ENCODE data around the gene GXYLT2. TPM values are rescaled to one million over a fixed set of nuclear protein-coding genes. Genes with fewer than 3 reads are reported as not detected.
A peak's percentile ranks its signal among the peaks of the same experiment; 100 is the strongest.
"Not testable (repeated sequence)": the region's sequence is repeated elsewhere in the genome, so short reads cannot be mapped to it uniquely, and the experiment has no call there.

GXYLT2 gene
- total RNA-seq, 3 donors from 2014 or later: not detected

DNA sequence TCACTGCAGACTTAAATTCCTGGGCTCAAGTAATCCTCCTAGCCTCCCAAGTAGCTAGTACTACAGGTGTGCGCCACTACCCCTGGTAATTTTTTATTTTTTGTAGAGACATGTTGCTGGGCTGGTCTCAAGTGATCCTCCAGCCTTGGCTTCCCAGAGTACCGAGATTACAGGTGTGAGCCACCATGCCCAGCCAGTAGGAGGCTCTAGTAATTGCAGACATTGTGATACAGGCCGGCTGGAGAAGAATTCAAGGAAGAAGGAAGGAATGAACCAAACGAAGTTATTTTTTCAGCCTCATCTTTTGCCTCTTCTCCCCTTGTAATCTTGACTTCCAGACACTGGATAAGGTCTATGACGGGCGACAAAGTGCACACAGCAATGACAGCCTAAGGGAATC is 105.5 kb downstream of the GXYLT2 start:
- H3K27me3 Mint-ChIP-seq (ENCODE audit: low read depth): no peaks in the 10 kb centered on the region
- no peaks in the 10 kb centered on the region for H3K9me3 Mint-ChIP-seq
- no peak overlapping the region for H3K4me3 Mint-ChIP-seq
- H3K36me3 Mint-ChIP-seq (ENCODE audit: insufficient read depth): peaks cover 5% of the 10 kb centered on the region
- no peak for ATAC-seq
- H3K4me1 Mint-ChIP-seq (ENCODE audit: low read depth): peaks cover 9% of the 10 kb centered on the region
- DNase-seq: no peak

DNA sequence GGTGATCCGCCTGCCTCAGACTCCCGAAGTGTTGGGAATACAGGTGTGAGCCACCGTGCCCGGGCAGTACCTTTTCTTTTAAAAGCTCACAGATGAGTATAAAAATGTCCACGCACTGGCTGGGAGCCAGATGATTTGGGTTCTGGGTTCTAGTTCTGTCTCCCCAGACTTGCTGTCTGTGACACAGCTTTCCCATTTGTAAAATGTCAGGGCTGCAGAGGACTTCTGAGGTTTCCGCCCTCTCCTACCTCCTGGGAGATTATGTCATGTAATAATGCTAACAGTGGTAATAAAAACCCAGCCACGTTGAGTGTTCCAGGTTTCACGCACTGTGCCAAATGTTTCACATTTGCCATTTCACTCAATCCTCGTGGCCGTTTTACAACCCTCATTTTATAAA is 107.5 kb downstream of the GXYLT2 start:
- Mint-ChIP-seq H3K4me1 (ENCODE audit: low read depth) (peaks cover 28% of the 10 kb centered on the region), H3K9me3 (no peaks in the 10 kb centered on the region), H3K4me3 (no peak overlapping the region), H3K27me3 (ENCODE audit: low read depth) (no peaks in the 10 kb centered on the region), H3K36me3 (ENCODE audit: insufficient read depth) (peaks cover 20% of the 10 kb centered on the region)
- DNase-seq: no peak
- no peak for ATAC-seq

DNA sequence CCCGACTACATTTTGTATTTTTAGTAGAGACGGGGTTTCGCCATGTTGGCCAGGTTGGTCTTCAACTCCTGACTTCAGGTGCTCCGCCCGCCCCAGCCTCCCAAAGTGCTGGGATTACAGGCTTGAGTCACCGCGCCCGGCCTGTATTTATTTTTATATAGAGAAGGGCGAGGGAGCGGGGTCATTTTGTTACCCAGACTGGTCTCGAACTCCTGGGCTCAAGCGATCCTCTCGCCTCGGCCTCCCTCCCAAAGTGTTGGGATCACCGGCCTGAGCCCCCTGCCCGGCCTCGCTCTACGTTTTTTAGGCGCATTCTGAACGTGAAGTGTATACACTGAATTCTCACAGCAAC is 108.3 kb downstream of the GXYLT2 start:
- ATAC-seq: no peak
- peaks cover 35% of the 10 kb centered on the region for H3K4me1 Mint-ChIP-seq (ENCODE audit: low read depth)
- H3K36me3 Mint-ChIP-seq (ENCODE audit: insufficient read depth): peaks cover 26% of the 10 kb centered on the region
- no peak for DNase-seq
- H3K27me3 Mint-ChIP-seq (ENCODE audit: low read depth): no peaks in the 10 kb centered on the region
- peak overlapping the region; percentile 71 for H3K4me3 Mint-ChIP-seq
- H3K9me3 Mint-ChIP-seq: no peaks in the 10 kb centered on the region

DNA sequence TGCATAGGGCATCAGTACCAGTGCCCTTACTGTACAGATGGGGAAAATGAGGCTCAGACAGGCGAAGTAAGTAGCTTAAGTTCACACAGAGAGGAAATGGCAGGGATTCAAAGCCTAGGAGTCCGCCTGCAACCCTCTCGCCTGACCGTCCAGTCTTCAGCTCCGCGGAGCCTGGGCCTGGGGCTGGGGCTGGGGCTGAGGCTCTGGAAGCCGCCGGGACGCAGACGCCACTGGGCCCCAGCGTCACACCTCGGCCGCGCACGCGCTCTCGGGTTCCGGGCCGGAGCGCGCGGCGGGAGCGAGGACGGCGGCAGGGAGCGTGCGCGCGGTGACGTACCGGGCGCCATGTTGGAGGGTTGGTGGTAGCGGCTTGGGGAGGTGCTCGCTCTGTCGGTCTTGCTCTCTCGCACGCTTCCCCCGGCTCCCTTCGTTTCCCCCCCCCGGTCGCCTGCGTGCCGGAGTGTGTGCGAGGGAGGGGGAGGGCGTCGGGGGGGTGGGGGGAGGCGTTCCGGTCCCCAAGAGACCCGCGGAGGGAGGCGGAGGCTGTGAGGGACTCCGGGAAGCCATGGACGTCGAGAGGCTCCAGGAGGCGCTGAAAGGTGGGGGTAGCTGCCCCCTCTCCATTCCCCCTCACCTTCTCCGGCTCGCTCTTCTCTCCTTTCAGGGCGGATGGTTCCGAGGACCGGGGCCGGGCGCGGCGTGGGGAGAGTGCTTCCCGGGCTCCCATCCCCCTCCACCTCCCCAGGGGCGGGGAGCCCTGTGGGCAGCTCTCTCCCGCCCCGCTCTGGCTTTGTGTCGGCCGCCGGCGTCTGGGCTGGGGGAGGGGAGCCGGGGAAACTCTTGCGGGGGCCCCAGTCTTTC is 108.9 kb downstream of the GXYLT2 start, which contains the start of gene PPP4R2:
Gene PPP4R2 (plus strand): TSS at position 339 of the 861 bp plus-strand sequence. CDS start 227 bp downstream, at position 566.
- Mint-ChIP-seq H3K27me3 (ENCODE audit: low read depth) (no peaks in the 10 kb centered on the region), H3K36me3 (ENCODE audit: insufficient read depth) (peaks cover 28% of the 10 kb centered on the region), H3K4me1 (ENCODE audit: low read depth) (peaks cover 40% of the 10 kb centered on the region), H3K4me3 (peak within 1 kb of the TSS; percentile 96), H3K9me3 (no peaks in the 10 kb centered on the region)
- ATAC-seq (peak; percentile 87 to 88), DNase-seq (peak; percentile 86)

DNA sequence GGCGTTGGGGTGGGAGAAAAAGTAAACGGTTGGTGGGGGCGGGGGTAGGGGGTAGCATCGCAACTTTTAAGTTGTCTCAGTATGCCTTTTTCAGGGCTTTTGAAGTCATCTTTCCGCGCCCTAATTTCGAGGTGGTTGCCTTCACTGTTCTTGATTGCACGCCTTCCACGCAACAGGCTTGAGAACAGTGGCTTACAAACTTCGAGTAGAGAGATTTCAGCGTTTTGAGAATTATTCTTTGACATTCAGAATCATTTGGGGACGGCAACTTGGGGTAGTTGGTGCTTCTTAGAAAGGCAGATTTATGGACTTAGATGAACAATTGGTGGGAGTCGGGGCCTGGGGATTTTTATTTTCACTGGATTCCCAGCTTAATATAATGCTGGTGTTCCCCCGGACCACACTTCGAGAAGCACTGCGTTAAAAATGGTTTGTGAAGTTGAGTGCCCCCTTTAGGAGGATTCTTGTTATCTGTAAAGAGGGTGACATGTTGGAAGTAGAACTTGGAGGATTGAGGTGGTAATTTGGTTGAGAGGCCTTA is 109.6 kb downstream of the GXYLT2 start:
- peak overlapping the region; percentile 96 for H3K4me3 Mint-ChIP-seq
- ATAC-seq (peak; percentile 23 to 27), DNase-seq (peak; percentile 24)
- no peaks in the 10 kb centered on the region for H3K9me3 Mint-ChIP-seq
- H3K36me3 Mint-ChIP-seq (ENCODE audit: insufficient read depth): peaks cover 32% of the 10 kb centered on the region
- peaks cover 47% of the 10 kb centered on the region for H3K4me1 Mint-ChIP-seq (ENCODE audit: low read depth)
- H3K27me3 Mint-ChIP-seq (ENCODE audit: low read depth): no peaks in the 10 kb centered on the region

DNA sequence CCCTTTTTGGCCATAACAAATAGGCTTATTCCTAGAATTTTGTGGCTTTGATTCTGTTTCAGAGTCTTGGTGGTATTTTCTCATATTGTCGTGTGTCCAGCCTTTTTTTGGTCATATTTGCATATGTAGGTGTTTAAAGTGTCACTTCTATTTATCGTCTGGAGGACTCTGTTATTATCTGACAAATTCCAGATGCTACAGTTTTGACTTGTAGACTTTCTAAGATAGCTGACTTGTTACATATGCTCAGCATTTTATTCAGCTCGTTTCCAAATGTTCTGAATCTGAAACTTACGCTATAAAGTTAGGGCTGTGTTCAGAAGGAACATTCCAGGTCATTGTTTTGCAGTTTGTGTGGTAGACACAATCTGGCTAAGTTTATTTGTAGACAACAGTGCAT is 110.6 kb downstream of the GXYLT2 start:
- no peak for DNase-seq
- H3K36me3 Mint-ChIP-seq (ENCODE audit: insufficient read depth): peaks cover 37% of the 10 kb centered on the region
- H3K9me3 Mint-ChIP-seq: no peaks in the 10 kb centered on the region
- peak overlapping the region; percentile 96 for H3K4me3 Mint-ChIP-seq
- peaks cover 54% of the 10 kb centered on the region for H3K4me1 Mint-ChIP-seq (ENCODE audit: low read depth)
- H3K27me3 Mint-ChIP-seq (ENCODE audit: low read depth): no peaks in the 10 kb centered on the region
- ATAC-seq: no peak

DNA sequence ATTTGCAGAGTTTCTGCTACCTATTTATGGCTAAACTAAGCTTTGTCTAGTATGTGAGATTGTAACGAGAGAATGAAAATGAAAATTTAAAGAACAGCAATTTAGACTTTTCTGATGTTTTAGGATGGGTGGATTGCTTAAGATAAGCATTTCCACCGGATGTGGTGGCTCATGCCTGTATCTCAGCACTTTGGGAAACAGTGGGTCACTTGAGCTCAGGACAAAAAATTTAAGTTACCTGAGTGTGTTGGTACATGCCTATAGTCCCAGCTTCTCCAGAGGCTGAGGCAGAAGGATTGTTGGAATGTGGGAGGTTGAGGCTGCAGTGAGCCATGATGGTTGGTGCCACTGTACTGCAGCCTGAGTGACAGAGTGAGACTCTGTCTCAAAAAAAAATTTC is 112.1 kb downstream of the GXYLT2 start:
- Mint-ChIP-seq H3K4me1 (ENCODE audit: low read depth) (peaks cover 66% of the 10 kb centered on the region), H3K27me3 (ENCODE audit: low read depth) (no peaks in the 10 kb centered on the region), H3K4me3 (peak overlapping the region; percentile 96), H3K9me3 (no peaks in the 10 kb centered on the region), H3K36me3 (ENCODE audit: insufficient read depth) (peaks cover 45% of the 10 kb centered on the region)
- ATAC-seq: no peak
- peak; percentile 11 for DNase-seq

DNA sequence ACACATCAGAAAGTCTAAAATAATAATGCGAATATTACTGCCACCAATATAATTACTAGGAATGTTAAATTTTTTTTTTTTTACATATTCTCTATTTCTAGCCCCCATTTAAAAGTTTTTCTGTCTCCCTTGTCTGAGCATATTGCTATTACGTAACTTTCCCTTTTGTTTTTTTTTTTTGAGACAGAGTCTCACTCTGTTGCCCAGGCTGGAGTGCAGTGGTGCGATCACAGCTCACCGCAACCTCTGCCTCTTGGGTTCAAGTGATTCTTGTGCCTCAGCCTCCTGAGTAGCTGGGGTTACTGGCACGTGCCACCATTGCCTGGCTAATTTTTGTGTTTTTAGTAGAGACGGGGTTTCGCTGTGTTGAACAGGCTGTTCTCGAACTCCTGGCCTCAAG is 115.2 kb downstream of the GXYLT2 start:
- not testable (repeated sequence) for ATAC-seq
- peaks cover 79% of the 10 kb centered on the region for H3K4me1 Mint-ChIP-seq (ENCODE audit: low read depth)

DNA sequence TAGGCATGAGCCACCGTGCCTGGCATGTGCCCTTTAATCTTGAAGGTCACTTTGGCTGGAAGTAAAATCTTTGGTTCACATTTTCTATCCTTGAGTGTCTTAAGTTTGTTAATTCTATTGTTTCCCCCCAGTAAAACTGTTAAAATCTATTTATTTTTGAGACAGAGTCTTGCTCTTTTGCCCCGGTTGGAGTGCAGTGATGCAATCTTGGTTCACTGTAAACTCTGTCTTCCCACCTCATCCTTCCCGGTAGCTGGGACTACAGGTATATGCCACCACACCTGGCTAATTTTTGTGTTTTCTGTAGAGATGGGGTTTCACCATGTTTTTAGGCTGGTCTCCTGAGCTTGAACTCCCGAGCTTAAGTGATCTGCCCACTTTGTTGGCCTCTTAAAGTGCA is 116.5 kb downstream of the GXYLT2 start:
- Mint-ChIP-seq H3K4me1 (ENCODE audit: low read depth) (peaks cover 81% of the 10 kb centered on the region), H3K4me3 (no peak overlapping the region), H3K27me3 (ENCODE audit: low read depth) (no peaks in the 10 kb centered on the region), H3K9me3 (no peaks in the 10 kb centered on the region), H3K36me3 (ENCODE audit: insufficient read depth) (peaks cover 56% of the 10 kb centered on the region)
- no peak for ATAC-seq
- DNase-seq: no peak

More for the DNA sequence above, 115.2 kb downstream of the GXYLT2 start:
- H3K4me3 Mint-ChIP-seq; DNase-seq; H3K27me3 Mint-ChIP-seq (ENCODE audit: low read depth); H3K9me3 Mint-ChIP-seq: not testable (repeated sequence)
- peaks cover 55% of the 10 kb centered on the region for H3K36me3 Mint-ChIP-seq (ENCODE audit: insufficient read depth)

DNA sequence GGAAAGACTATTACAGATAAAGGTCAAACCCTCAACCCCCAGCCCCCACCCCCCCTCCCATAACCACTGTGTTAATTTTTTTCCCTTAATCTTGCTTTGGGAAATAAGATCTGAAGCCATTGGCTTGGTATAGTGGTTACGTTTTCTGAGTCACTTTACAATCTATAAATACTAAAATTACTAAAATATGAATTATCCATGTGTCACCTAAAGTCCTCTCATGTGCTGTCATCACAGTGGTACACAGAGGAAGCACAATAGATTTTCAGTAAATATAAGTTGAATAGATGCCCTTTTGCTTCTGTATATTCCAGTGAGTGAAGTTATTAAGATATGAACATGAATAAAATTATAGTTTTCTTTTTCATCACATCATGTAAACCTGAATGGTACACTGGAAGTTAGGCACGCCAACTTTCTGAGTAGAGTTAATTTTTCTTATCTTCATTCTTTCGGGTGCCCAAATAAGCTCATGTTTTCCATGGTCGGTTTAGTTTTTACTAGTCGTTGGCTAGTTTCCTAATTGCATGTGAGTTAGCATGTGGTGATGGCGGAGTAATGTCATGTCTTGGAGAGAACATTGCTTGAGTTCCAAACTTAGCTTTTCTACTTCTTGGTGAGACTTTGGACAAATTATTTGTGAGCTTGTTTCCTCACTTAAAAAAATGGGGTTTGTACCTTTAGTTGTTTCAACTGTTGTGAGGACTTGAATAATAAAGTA is 120.3 kb downstream of the GXYLT2 start:
- DNase-seq: no peak
- no peaks in the 10 kb centered on the region for H3K27me3 Mint-ChIP-seq (ENCODE audit: low read depth)
- peaks cover 82% of the 10 kb centered on the region for H3K4me1 Mint-ChIP-seq (ENCODE audit: low read depth)
- H3K4me3 Mint-ChIP-seq: peak overlapping the region; percentile 34
- peak; percentile 70 to 76 for ATAC-seq
- H3K36me3 Mint-ChIP-seq (ENCODE audit: insufficient read depth): peaks cover 54% of the 10 kb centered on the region
- no peaks in the 10 kb centered on the region for H3K9me3 Mint-ChIP-seq

DNA sequence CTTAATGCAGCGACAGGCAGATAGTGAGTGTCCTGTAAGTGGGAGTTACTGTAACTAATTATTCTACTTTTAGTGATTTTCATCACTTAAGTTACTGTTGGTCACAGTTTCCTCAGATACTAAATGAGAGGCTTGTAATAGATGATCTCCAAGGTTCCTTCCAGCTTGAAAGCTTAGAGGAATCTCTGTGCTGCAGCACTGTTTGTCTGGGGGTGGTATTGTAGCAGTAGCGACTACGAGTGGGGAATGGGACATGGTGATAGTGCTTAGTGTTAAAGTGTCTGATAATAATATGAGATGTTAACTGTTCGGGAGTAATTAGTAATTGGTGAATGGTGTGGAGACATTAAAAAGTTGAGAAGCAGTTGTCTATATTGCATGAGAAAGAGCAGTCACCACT is 121.2 kb downstream of the GXYLT2 start:
- no peak for ATAC-seq
- peak overlapping the region; percentile 34 for H3K4me3 Mint-ChIP-seq

DNA sequence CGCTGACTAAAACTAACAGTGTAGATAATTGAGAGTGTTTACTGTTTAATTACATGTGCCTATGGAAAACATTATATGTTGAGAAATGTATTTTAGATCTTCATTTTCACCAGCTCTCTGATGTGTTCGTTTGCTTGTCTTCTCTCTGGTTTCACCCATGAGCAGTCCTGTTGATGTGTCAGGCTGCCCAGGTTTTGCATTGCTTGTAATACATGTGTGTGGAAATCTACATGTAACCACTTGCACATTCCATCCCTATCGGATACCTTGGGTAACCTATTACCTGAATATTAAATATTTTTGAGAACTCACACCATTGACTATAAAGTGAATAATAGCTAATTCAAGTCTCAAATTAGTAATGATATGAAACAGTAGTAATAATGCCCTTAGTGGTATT is 121.9 kb downstream of the GXYLT2 start:
- no peak overlapping the region for H3K4me3 Mint-ChIP-seq
- ATAC-seq: no peak
- peaks cover 76% of the 10 kb centered on the region for H3K4me1 Mint-ChIP-seq (ENCODE audit: low read depth)
- peaks cover 45% of the 10 kb centered on the region for H3K36me3 Mint-ChIP-seq (ENCODE audit: insufficient read depth)
- no peaks in the 10 kb centered on the region for H3K27me3 Mint-ChIP-seq (ENCODE audit: low read depth)
- DNase-seq: no peak
- H3K9me3 Mint-ChIP-seq: no peaks in the 10 kb centered on the region

More for the DNA sequence above, 121.2 kb downstream of the GXYLT2 start:
- DNase-seq: no peak
- Mint-ChIP-seq H3K27me3 (ENCODE audit: low read depth) (no peaks in the 10 kb centered on the region), H3K9me3 (no peaks in the 10 kb centered on the region), H3K4me1 (ENCODE audit: low read depth) (peaks cover 80% of the 10 kb centered on the region), H3K36me3 (ENCODE audit: insufficient read depth) (peaks cover 50% of the 10 kb centered on the region)

DNA sequence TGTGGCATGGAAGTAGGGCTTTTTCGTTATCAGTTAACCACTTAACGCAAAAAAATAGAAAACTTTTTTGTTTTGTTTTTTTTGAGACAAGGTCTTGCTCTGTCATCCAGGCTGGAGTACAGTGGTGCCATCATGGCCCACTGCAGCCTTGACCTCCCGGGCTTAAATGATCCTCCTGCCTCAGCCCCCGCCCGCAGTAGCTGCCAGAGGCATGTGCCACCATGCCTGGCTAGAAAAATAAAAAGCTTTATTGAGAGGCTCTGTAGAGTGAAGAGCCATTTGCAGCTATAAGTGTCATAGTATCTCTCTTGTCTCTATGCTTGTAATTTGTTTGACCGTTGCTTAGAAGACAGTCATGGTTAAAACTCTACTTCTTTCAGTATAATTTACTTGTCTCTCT is 122.3 kb downstream of the GXYLT2 start:
- H3K9me3 Mint-ChIP-seq: no peaks in the 10 kb centered on the region
- peaks cover 78% of the 10 kb centered on the region for H3K4me1 Mint-ChIP-seq (ENCODE audit: low read depth)
- peaks cover 46% of the 10 kb centered on the region for H3K36me3 Mint-ChIP-seq (ENCODE audit: insufficient read depth)
- no peaks in the 10 kb centered on the region for H3K27me3 Mint-ChIP-seq (ENCODE audit: low read depth)
- no peak for DNase-seq
- no peak for ATAC-seq
- H3K4me3 Mint-ChIP-seq: no peak overlapping the region

DNA sequence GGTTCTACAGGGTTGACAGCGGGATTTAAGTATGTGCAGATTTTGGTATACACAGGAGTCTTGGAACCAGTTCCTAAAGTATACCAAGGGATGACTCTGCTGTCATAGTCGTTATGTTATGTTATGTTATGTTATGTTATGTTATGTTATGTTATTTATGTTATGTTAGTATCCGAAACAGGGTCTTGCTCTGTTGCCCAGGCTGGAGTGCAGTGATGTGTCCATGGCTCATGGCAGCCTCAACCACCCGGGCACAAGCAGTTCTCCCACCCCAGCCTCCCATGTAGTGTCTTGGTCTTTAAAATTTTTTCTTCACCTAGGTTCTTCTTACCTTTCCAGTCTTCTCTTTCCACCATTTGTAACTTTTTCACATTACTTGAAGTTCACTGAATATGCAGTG is 130.5 kb downstream of the GXYLT2 start:
- peaks cover 16% of the 10 kb centered on the region for H3K36me3 Mint-ChIP-seq (ENCODE audit: insufficient read depth)
- no peaks in the 10 kb centered on the region for H3K9me3 Mint-ChIP-seq
- no peaks in the 10 kb centered on the region for H3K27me3 Mint-ChIP-seq (ENCODE audit: low read depth)
- no peak for DNase-seq
- no peak overlapping the region for H3K4me3 Mint-ChIP-seq
- no peak for ATAC-seq
- H3K4me1 Mint-ChIP-seq (ENCODE audit: low read depth): peaks cover 63% of the 10 kb centered on the region

All from activated T-cell treated with anti-CD3 and anti-CD28 coated beads, Interleukin-2, amount 50 U/mL, for 4 hours (primary cell).